ENCODE results near the gene SOS1.
"Not testable (repeated sequence)": the region's sequence is repeated elsewhere in the genome, so short reads cannot be mapped to it uniquely, and the experiment has no call there.

SOS1 gene

GRCh38 chr2:39099310-39099869 lies 21.5 kb downstream of the SOS1 start:
- no peak for DNase-seq

GRCh38 chr2:39095624-39096023 lies 25.2 kb downstream of the SOS1 start:
- DNase-seq, result no peak

DNA sequence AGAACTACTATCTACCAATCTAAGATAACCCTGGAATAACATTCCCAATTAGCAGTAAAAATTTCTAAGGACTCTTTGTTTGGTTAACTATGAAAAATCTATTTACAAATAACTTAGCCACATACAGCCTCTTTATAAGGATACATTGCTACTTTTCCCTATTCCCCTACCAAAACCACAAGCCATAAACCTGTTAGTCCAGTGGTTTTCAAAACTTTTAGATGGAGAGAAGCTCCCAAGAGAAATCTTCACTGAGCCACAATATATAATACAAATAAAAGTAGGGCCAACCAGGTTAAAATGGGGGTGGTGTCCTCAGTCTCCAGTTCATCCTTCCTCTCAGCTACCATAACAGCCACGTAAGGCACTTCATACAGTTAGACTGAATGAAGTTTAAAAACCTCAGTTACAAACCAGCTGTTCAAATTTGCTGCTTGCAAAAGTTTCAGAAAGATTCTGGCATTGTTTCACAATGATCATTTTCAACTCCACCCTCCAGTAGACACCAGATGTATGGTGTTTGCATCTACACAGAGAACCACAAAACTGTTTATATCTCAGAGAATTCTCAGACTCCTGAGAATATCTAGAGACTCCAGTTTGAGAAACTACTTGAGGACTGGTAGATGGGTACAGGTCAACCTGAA lies 26.0 kb downstream of the SOS1 start:
- no peak for DNase-seq

GRCh38 chr2:39093218-39093898 lies 27.5 kb downstream of the SOS1 start:
- no peak for DNase-seq

DNA sequence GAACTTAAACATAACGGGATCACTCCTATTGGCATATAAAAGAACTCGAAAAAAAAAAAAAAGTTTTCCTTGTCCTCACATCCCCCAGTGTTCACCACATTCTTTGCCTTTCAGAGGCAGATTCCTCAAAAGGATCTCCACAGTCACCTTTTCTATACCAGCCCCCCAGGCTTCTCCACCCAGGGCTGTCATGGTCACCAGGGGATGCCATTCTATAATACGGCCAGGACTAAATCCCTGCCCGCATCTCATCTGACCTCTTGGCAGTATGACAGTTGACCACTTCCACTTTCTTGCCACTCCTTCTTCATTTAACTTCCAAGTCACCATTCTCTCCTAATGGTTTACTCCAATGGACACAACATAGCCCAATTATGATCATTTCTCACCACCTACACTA lies 29.3 kb downstream of the SOS1 start:
- no peak for DNase-seq

- DNase-seq, result no peak
These were observed 29.8 kb downstream of the SOS1 start for GRCh38 chr2:39091063-39091462.

GRCh38 chr2:39080152-39080551 lies 40.7 kb downstream of the SOS1 start:
- DNase-seq, result no peak

- no peak for DNase-seq
These were observed 50.9 kb downstream of the SOS1 start for GRCh38 chr2:39069890-39070465.

- no peak for DNase-seq
These were observed 51.7 kb downstream of the SOS1 start for GRCh38 chr2:39069136-39069515.

DNA sequence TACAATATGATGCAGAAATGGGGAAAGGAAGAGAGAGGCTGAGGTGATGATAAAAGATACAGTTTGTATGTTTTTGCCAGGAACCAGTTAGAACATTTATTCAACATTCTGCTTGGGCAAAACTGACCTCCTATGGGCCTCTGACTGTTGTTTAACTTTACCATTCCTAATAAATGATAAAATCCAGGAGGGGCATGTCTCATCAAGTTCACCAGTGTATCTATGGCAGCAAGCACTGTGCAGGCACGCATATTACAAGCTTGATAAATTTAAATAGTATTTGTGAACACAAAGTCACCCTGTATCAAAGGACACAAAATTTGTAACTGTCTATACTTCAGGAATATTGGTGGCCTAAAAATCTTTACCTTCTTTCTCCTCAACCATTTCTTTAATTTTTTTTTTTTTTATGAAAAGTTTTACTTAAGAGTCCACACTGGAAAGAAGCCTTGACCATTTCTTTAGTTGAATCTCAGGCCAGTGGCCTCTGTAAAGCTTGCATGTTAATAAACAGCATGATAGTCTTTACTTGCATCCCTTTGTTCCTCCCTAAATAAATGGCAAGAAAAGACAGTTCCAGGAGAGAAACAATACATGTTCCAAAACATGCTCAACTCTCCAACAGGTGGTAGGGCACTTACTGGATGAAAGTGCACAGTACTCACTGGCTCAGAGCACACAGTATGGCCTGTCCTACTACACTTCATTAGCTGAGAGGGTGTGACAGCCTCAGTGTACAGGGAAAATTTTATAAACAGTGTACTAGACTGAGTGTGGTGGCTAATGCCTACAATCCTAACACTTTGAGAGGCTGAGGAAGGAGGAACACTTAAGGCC lies 52.3 kb downstream of the SOS1 start:
- DNase-seq, result no peak

GRCh38 chr2:39065616-39066015 lies 55.2 kb downstream of the SOS1 start:
- no peak for DNase-seq

DNA sequence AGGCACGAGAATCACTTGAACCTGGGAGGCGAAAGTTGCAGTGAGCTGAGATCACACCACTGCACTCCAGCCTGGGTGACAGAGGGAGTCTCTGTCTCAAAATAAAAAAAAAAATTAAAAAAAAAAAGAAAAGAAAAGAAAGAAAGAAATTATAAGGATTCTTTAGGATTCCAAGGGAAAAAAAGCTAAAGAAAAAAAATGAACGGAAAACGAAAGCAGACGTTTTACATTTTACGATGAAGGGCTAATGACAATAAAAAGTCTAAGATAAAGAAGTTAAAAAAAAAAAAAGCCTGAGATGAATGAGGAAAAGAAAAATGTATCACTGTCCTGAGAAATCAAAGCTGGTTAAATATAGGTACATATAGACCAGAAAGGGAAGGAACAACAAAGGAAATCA lies 58.5 kb downstream of the SOS1 start:
- no peak for DNase-seq

GRCh38 chr2:39061280-39061679 lies 59.6 kb downstream of the SOS1 start:
- DNase-seq, result no peak

DNA sequence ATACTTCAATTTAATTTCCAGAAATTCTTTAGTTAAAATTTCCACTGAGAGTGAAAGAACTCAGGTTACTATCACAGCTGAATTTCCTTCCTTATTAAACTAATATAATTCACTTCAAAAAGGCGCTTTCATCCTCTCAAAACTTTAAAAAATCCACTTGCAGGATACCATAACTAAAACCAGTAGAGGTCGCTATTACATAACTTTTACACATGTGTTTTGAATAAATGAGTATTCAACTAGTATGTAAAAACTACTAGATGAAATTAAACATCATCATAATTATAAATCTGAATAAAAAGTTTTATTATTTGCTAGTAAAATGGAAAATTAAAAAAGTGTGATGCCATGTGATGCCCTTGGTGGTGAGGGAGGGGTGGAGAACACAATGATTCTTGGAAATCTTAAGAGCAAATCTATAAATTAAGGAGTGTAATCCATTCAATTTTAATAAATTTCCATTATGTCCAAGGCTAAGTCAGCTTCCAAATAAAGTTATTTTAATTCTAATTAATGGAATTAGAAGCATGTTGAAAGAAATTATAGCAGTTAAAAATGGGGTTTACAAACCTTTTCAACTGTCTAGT lies 61.4 kb downstream of the SOS1 start:
- DNase-seq, result peak in 1 of 2 experiments; percentile 17

- no peak for DNase-seq
These were observed 62.8 kb downstream of the SOS1 start for GRCh38 chr2:39058101-39058500.

GRCh38 chr2:39052665-39053064 lies 68.2 kb downstream of the SOS1 start:
- not testable (repeated sequence) for DNase-seq

- DNase-seq, result no peak
These were observed 70.7 kb downstream of the SOS1 start for GRCh38 chr2:39050109-39050508.

- no peak for DNase-seq
These were observed 81.8 kb downstream of the SOS1 start for GRCh38 chr2:39039072-39039471.

- DNase-seq, result no peak
These were observed 86.9 kb downstream of the SOS1 start for GRCh38 chr2:39033980-39034379.

GRCh38 chr2:39027421-39027820 lies 93.4 kb downstream of the SOS1 start:
- DNase-seq, result no peak

- no peak for DNase-seq
These were observed 96.0 kb downstream of the SOS1 start for GRCh38 chr2:39024833-39025232.

GRCh38 chr2:39023649-39024048 lies 97.2 kb downstream of the SOS1 start:
- no peak for DNase-seq

All from cerebellar nuclear complex (tissue), 1 donor.